Measurements from ENCODE around the gene AKR1A1. TPM values are rescaled to one million over a fixed set of nuclear protein-coding genes. Genes with fewer than 3 reads are reported as not detected.

Gene AKR1A1
- total and polyA plus RNA-seq, 2 of the 8 experiments (the other 6 are each of a cell fraction or from before 2014, with no cell fraction given): 344 to 435 TPM

GRCh38 chr1:45604239-45604638 is 53.6 kb downstream of the AKR1A1 start (continued):
- TF ChIP-seq, protein P1, sequence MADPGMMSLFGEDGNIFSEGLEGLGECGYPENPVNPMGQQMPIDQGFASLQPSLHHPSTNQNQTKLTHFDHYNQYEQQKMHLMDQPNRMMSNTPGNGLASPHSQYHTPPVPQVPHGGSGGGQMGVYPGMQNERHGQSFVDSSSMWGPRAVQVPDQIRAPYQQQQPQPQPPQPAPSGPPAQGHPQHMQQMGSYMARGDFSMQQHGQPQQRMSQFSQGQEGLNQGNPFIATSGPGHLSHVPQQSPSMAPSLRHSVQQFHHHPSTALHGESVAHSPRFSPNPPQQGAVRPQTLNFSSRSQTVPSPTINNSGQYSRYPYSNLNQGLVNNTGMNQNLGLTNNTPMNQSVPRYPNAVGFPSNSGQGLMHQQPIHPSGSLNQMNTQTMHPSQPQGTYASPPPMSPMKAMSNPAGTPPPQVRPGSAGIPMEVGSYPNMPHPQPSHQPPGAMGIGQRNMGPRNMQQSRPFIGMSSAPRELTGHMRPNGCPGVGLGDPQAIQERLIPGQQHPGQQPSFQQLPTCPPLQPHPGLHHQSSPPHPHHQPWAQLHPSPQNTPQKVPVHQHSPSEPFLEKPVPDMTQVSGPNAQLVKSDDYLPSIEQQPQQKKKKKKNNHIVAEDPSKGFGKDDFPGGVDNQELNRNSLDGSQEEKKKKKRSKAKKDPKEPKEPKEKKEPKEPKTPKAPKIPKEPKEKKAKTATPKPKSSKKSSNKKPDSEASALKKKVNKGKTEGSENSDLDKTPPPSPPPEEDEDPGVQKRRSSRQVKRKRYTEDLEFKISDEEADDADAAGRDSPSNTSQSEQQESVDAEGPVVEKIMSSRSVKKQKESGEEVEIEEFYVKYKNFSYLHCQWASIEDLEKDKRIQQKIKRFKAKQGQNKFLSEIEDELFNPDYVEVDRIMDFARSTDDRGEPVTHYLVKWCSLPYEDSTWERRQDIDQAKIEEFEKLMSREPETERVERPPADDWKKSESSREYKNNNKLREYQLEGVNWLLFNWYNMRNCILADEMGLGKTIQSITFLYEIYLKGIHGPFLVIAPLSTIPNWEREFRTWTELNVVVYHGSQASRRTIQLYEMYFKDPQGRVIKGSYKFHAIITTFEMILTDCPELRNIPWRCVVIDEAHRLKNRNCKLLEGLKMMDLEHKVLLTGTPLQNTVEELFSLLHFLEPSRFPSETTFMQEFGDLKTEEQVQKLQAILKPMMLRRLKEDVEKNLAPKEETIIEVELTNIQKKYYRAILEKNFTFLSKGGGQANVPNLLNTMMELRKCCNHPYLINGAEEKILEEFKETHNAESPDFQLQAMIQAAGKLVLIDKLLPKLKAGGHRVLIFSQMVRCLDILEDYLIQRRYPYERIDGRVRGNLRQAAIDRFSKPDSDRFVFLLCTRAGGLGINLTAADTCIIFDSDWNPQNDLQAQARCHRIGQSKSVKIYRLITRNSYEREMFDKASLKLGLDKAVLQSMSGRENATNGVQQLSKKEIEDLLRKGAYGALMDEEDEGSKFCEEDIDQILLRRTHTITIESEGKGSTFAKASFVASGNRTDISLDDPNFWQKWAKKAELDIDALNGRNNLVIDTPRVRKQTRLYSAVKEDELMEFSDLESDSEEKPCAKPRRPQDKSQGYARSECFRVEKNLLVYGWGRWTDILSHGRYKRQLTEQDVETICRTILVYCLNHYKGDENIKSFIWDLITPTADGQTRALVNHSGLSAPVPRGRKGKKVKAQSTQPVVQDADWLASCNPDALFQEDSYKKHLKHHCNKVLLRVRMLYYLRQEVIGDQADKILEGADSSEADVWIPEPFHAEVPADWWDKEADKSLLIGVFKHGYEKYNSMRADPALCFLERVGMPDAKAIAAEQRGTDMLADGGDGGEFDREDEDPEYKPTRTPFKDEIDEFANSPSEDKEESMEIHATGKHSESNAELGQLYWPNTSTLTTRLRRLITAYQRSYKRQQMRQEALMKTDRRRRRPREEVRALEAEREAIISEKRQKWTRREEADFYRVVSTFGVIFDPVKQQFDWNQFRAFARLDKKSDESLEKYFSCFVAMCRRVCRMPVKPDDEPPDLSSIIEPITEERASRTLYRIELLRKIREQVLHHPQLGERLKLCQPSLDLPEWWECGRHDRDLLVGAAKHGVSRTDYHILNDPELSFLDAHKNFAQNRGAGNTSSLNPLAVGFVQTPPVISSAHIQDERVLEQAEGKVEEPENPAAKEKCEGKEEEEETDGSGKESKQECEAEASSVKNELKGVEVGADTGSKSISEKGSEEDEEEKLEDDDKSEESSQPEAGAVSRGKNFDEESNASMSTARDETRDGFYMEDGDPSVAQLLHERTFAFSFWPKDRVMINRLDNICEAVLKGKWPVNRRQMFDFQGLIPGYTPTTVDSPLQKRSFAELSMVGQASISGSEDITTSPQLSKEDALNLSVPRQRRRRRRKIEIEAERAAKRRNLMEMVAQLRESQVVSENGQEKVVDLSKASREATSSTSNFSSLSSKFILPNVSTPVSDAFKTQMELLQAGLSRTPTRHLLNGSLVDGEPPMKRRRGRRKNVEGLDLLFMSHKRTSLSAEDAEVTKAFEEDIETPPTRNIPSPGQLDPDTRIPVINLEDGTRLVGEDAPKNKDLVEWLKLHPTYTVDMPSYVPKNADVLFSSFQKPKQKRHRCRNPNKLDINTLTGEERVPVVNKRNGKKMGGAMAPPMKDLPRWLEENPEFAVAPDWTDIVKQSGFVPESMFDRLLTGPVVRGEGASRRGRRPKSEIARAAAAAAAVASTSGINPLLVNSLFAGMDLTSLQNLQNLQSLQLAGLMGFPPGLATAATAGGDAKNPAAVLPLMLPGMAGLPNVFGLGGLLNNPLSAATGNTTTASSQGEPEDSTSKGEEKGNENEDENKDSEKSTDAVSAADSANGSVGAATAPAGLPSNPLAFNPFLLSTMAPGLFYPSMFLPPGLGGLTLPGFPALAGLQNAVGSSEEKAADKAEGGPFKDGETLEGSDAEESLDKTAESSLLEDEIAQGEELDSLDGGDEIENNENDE (IDR thresholded peaks at IDR 0.05; ENCODE audit: insufficient replicate concordance, low read length): no peak
- no peak for TF ChIP-seq NANOG (IDR thresholded peaks at IDR 0.05; ENCODE audit: insufficient read depth, low read depth, low read length, poor library complexity, severe bottlenecking)
- no peak for TF ChIP-seq SUZ12 (IDR thresholded peaks at IDR 0.05; ENCODE audit: low read length)
- TF ChIP-seq ASH2L (IDR thresholded peaks at IDR 0.05; ENCODE audit: low read length): no peak
- TF ChIP-seq ZNF274 (IDR thresholded peaks at IDR 0.05; ENCODE audit: borderline replicate concordance, extremely low read depth, low read length): no peak
- TF ChIP-seq, protein P2, sequence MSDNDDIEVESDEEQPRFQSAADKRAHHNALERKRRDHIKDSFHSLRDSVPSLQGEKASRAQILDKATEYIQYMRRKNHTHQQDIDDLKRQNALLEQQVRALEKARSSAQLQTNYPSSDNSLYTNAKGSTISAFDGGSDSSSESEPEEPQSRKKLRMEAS (IDR thresholded peaks at IDR 0.05): no peak
- no peak for TF ChIP-seq BCL11A (IDR thresholded peaks at IDR 0.05; ENCODE audit: low read depth in 2 of 2, low read length in 2 of 2)
- TF ChIP-seq CEBPB (IDR thresholded peaks at IDR 0.05; ENCODE audit: low read depth, low read length): no peak
- TF ChIP-seq POLR2A (IDR thresholded peaks at IDR 0.05; ENCODE audit: control extremely low read depth in 1 of 2, low read depth in 2 of 2, low read length in 2 of 2): no peak
- TF ChIP-seq CBX5 (IDR thresholded peaks at IDR 0.05; ENCODE audit: low read depth, low read length): no peak
- no peak for TF ChIP-seq CREB1 (IDR thresholded peaks at IDR 0.05)
- TF ChIP-seq SP2 (IDR thresholded peaks at IDR 0.05; ENCODE audit: low read length): no peak
- TF ChIP-seq CHD1 (IDR thresholded peaks at IDR 0.05; ENCODE audit: low read depth, low read length): no peak
- TF ChIP-seq SIRT6 (IDR thresholded peaks at IDR 0.05; ENCODE audit: low read length): no peak
